ENCODE measurements around the gene KIAA1755.

- TF ChIP-seq CTCF (IDR thresholded peaks at IDR 0.05 in 8 of 11, conservative IDR thresholded peaks at IDR 0.05 in 3 of 11), result no peak
- TF ChIP-seq POLR2AphosphoS5 (IDR thresholded peaks at IDR 0.05), result peak; percentile 65 to 81 (median 65)
- TF ChIP-seq POLR2A (IDR thresholded peaks at IDR 0.05), result no peak
Observed at GRCh38 chr20:38167851-38168760, 92.4 kb downstream of the KIAA1755 start.

Measured in spleen (tissue), 7 donors.